HEK293 (cell line): Measurements from ENCODE around the gene PTH1R.

Source experiments
- CTCF ChIA-PET: fragments of 350-600 bp; formaldehyde crosslinking; extraction: SDS; loops from one replicate; lab custom pipeline; 2021; ENCODE audit warnings: antibody characterized with exemption; lab: Yijun Ruan, JAX
- POLR2A ChIA-PET: fragments of 300-600 bp; formaldehyde crosslinking; extraction: SDS; loops from one replicate; lab custom pipeline; 2020; ENCODE audit warnings: antibody characterized with exemption, inconsistent platforms; lab: Yijun Ruan, JAX
- H3K27ac ChIP-seq: fragments of 200-500 bp; sonication (Bioruptor generic); 2 replicates; pipeline ENCODE4 v1.5.1; 2014; ENCODE audit warnings: low read depth, low read length, control low read depth, inconsistent platforms; ENCODE audit errors: extremely low read depth
- H3K36me3 ChIP-seq, 2 experiments: fragments of 200-500 bp in 1 of 2; sonication (Bioruptor generic) in 1 of 2; 1 replicate in 1 of 2; 2 replicates in 1 of 2; pipeline ENCODE4 v1.5.1; 2014 to 2017; ENCODE audit warnings: inconsistent platforms in 2 of 2, low read length in 2 of 2; ENCODE audit not compliant: control insufficient read depth in 2 of 2, insufficient read depth in 1 of 2
- H3K4me1 ChIP-seq: fragments of 200-500 bp; sonication (Bioruptor generic); 2 replicates; pipeline ENCODE4 v1.5.1; 2014; ENCODE audit warnings: mild to moderate bottlenecking, low read length, inconsistent platforms; ENCODE audit not compliant: control insufficient read depth, insufficient read depth
- H3K4me3 ChIP-seq: 2 replicates; pipeline ENCODE4 v1.5.1; 2011; ENCODE audit warnings: low read depth, mild to moderate bottlenecking, control low read depth, low read length, moderate library complexity
- H3K9me3 ChIP-seq: fragments of 200-500 bp; sonication (Bioruptor generic); 2 replicates; pipeline ENCODE4 v1.5.1; 2014; ENCODE audit warnings: low read depth, low read length, inconsistent platforms; ENCODE audit not compliant: control insufficient read depth, insufficient read depth
- ZBTB1 ChIP-seq: fragments of 450-650 bp; formaldehyde crosslinking; IDR thresholded peaks from 2 replicates; pipeline ENCODE4 v1.5.1; 2016; ENCODE audit warnings: missing biosample characterization, missing genetic modification characterization
- ZFP37 ChIP-seq: fragments of 450-650 bp; formaldehyde crosslinking; IDR thresholded peaks from 2 replicates; pipeline ENCODE4 v1.5.1; 2016; ENCODE audit warnings: missing biosample characterization, missing genetic modification characterization
- ZNF121 ChIP-seq: fragments of 450-650 bp; formaldehyde crosslinking; IDR thresholded peaks from 2 replicates; pipeline ENCODE4 v1.5.1; 2016; ENCODE audit warnings: missing biosample characterization, missing genetic modification characterization
- ZNF184 ChIP-seq: fragments of 450-650 bp; IDR thresholded peaks from 2 replicates; pipeline ENCODE4 v1.5.1; 2018; ENCODE audit warnings: missing biosample characterization, mild to moderate bottlenecking, missing genetic modification characterization
- ZNF366 ChIP-seq: fragments of 450-650 bp; formaldehyde crosslinking; conservative IDR thresholded peaks from 2 replicates; pipeline ENCODE4 v1.5.1; 2016; ENCODE audit warnings: missing biosample characterization, missing genetic modification characterization
- ZNF501 ChIP-seq: fragments of 450-650 bp; formaldehyde crosslinking; IDR thresholded peaks from 2 replicates; pipeline ENCODE4 v1.5.1; 2016; ENCODE audit warnings: missing biosample characterization, missing genetic modification characterization
- ZNF596 ChIP-seq: fragments of 450-650 bp; IDR thresholded peaks from 2 replicates; pipeline ENCODE4 v1.5.0; 2018; ENCODE audit warnings: missing biosample characterization, mild to moderate bottlenecking, missing genetic modification characterization, moderate library complexity
- ZSCAN30 ChIP-seq: fragments of 450-650 bp; IDR thresholded peaks from 2 replicates; pipeline ENCODE4 v1.5.1; 2018; ENCODE audit warnings: missing biosample characterization, mild to moderate bottlenecking, missing genetic modification characterization, moderate library complexity
- TF ChIP-seq, protein P1 (sequence below): fragments of 450-650 bp; formaldehyde crosslinking; conservative IDR thresholded peaks from 2 replicates; pipeline ENCODE4 v1.5.1; 2016; ENCODE audit warnings: low read depth, missing biosample characterization, missing genetic modification characterization
- TF ChIP-seq, protein P2 (sequence below): fragments of 450-650 bp; formaldehyde crosslinking; IDR thresholded peaks from 2 replicates; pipeline ENCODE4 v1.5.1; 2016; ENCODE audit warnings: missing biosample characterization, missing genetic modification characterization
- TF ChIP-seq, protein P3 (sequence below): fragments of 450-650 bp; formaldehyde crosslinking; IDR thresholded peaks from 2 replicates; pipeline ENCODE4 v1.5.1; 2016; ENCODE audit warnings: missing biosample characterization, missing genetic modification characterization
- TF ChIP-seq, protein P4 (sequence below): fragments of 450-650 bp; formaldehyde crosslinking; IDR thresholded peaks from 2 replicates; pipeline ENCODE4 v1.5.1; 2016; ENCODE audit warnings: missing biosample characterization, missing genetic modification characterization
- TF ChIP-seq, protein P5 (sequence below): fragments of 450-650 bp; formaldehyde crosslinking; IDR thresholded peaks from 2 replicates; pipeline ENCODE4 v1.5.1; 2017; ENCODE audit warnings: missing biosample characterization, missing genetic modification characterization

The PTH1R gene

DNA sequence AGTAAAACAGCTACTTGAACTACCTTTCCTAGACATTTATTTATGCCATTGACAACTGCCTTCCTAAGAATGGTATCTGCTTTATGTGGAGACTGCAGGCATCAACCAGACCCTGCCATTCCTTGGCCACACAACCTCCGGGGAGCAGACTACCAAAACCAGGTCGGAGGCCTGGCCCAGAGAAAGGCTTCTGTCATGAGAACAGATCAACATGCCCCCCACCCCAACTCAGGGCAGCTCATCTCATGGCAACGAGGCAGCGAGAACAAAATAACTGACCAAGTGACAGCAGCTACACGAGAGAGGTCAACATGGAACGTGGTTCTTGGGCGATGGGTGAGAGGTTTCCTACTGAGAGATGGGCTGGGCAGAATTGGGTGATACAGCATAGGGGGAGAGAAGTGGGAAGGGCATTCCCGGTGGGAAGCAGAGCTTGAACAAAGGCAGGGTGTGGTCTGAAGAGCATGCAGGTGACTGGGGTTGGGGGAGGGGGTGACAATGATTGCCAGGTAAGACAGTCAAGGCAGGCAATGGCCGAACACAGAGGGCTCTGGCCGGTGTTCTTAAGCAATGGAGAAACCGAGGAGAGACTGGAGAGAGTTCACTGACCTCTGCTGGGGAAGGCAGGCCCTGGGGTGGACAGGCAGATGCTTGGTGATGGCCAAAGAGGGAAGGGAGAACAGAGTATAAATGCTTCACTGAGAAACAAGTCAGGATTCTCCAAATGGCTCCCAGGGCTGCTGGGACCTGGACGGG is 65.1 kb downstream of the PTH1R start:
- POLR2A ChIA-PET = no interaction called here
- no peaks in the 10 kb centered on the region; the same call in 1 of the 2 replicates for H3K4me1 ChIP-seq
- peaks cover 3 to 57% of the 10 kb centered on the region in 2 experiments; a peak in 2 of 3 replicates for H3K36me3 ChIP-seq
- H3K4me3 ChIP-seq = no peak overlapping the region
- TF ChIP-seq ZFP37 (no peak), ZBTB1 (tag by site-specific recombination) (no peak), ZNF501 (no peak)
- no peaks in the 10 kb centered on the region for H3K9me3 ChIP-seq
- CTCF ChIA-PET = no interaction called here
- H3K27ac ChIP-seq = no peak overlapping the region

DNA sequence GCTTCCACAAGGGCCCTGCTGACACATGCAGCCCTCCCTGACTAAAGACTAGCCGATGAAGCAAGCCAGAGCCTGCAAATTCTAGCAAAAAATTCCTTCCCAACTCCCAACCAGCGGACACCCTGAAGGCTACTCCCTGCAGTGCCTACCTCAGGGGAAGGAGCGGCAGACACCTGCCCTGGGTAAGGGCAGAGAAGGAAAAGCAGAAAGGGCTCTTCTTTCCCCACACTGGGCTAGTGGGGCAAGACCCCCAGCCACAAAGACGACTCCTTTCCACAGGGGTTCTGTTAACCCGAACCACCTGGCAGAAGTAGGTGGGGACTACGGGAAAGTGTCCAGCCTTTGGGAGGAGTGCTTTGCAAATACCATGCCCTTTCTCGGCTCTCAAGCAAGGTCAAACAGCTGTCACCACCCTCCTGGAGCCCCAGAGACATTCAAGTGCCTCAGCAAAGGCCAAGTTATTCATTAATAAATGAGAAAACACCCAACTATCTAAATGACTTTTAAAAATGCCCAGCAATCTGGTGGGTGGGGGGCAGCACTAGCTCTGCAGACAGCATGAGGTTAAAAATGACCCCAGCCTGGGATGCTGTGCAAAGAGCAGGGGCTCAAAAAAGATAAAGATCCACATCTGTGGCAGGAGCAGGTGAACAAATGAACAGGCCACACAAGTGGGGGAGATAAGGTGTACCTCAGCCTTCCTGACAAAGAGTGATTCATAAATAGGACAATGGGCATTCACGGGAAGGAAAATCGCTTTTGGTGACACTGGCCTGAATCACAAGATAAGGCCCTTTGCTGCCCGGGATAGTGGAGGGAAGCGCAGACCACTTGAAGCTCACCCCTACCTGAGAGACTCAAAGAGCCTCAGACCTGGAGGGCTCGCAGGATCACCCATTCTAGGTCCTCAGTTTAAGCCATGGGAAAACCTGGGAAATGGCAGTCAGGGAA is 66.0 kb downstream of the PTH1R start:
- ChIA-PET CTCF (interaction anchor here (0.5 to 0.8 kb wide), 2 partner anchors 13 to 277 kb away, joined by 3 to 4 read pairs; no protein-coding TSS in a partner anchor), POLR2A (no interaction called here)
- H3K36me3 ChIP-seq = peaks cover 2 to 54% of the 10 kb centered on the region in 2 experiments; a peak in 2 of 3 replicates
- H3K9me3 ChIP-seq = no peaks in the 10 kb centered on the region
- no peak overlapping the region for H3K27ac ChIP-seq
- peaks cover 2% of the 10 kb centered on the region for H3K4me1 ChIP-seq
- H3K4me3 ChIP-seq = no peak overlapping the region
- TF ChIP-seq, protein P1, sequence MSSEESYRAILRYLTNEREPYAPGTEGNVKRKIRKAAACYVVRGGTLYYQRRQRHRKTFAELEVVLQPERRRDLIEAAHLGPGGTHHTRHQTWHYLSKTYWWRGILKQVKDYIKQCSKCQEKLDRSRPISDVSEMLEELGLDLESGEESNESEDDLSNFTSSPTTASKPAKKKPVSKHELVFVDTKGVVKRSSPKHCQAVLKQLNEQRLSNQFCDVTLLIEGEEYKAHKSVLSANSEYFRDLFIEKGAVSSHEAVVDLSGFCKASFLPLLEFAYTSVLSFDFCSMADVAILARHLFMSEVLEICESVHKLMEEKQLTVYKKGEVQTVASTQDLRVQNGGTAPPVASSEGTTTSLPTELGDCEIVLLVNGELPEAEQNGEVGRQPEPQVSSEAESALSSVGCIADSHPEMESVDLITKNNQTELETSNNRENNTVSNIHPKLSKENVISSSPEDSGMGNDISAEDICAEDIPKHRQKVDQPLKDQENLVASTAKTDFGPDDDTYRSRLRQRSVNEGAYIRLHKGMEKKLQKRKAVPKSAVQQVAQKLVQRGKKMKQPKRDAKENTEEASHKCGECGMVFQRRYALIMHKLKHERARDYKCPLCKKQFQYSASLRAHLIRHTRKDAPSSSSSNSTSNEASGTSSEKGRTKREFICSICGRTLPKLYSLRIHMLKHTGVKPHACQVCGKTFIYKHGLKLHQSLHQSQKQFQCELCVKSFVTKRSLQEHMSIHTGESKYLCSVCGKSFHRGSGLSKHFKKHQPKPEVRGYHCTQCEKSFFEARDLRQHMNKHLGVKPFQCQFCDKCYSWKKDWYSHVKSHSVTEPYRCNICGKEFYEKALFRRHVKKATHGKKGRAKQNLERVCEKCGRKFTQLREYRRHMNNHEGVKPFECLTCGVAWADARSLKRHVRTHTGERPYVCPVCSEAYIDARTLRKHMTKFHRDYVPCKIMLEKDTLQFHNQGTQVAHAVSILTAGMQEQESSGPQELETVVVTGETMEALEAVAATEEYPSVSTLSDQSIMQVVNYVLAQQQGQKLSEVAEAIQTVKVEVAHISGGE (tag by site-specific recombination) = no peak
- no peak for TF ChIP-seq ZNF366 (tag by site-specific recombination)

DNA sequence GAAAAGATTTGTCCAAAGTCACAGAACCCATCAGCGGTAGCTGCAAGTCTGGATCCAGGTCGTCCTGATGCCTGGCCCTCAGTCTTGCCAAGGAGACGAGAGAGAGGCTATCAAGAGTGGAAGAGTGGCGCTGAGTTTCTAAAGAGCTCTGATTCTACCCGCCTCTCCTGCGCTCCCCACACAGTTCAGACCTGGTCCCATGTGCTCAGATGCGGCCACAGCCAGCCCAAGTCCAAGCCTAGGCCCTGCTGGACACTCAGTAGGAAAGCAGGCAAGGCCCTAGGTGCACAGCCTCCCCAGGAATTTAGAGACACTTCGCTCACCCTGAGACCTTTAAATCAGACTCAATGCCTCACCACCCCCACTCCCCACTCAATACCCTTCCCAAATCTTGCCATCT is 66.7 kb downstream of the PTH1R start:
- CTCF ChIA-PET = interaction anchor here (0.5 kb wide), 1 partner anchor 278 kb away, joined by 3 read pairs; no protein-coding TSS in a partner anchor
- peaks cover 0 to 47% of the 10 kb centered on the region in 2 experiments; a peak in 1 of 3 replicates for H3K36me3 ChIP-seq
- peaks cover 6% of the 10 kb centered on the region for H3K4me1 ChIP-seq
- no peaks in the 10 kb centered on the region for H3K9me3 ChIP-seq
- H3K4me3 ChIP-seq = no peak overlapping the region
- TF ChIP-seq, protein P2, sequence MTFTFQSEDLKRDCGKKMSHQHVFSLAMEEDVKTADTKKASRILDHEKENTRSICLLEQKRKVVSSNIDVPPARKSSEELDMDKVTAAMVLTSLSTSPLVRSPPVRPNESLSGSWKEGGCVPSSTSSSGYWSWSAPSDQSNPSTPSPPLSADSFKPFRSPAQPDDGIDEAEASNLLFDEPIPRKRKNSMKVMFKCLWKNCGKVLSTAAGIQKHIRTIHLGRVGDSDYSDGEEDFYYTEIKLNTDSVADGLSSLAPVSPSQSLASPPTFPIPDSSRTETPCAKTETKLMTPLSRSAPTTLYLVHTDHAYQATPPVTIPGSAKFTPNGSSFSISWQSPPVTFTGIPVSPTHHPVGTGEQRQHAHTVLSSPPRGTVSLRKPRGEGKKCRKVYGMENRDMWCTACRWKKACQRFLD = no peak
- TF ChIP-seq ZNF121 (tag by site-specific recombination) = no peak
- TF ChIP-seq ZNF596 (tag by site-specific recombination) = no peak
- TF ChIP-seq, protein P3, sequence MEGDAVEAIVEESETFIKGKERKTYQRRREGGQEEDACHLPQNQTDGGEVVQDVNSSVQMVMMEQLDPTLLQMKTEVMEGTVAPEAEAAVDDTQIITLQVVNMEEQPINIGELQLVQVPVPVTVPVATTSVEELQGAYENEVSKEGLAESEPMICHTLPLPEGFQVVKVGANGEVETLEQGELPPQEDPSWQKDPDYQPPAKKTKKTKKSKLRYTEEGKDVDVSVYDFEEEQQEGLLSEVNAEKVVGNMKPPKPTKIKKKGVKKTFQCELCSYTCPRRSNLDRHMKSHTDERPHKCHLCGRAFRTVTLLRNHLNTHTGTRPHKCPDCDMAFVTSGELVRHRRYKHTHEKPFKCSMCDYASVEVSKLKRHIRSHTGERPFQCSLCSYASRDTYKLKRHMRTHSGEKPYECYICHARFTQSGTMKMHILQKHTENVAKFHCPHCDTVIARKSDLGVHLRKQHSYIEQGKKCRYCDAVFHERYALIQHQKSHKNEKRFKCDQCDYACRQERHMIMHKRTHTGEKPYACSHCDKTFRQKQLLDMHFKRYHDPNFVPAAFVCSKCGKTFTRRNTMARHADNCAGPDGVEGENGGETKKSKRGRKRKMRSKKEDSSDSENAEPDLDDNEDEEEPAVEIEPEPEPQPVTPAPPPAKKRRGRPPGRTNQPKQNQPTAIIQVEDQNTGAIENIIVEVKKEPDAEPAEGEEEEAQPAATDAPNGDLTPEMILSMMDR (tag by site-specific recombination) = no peak
- TF ChIP-seq, protein P4, sequence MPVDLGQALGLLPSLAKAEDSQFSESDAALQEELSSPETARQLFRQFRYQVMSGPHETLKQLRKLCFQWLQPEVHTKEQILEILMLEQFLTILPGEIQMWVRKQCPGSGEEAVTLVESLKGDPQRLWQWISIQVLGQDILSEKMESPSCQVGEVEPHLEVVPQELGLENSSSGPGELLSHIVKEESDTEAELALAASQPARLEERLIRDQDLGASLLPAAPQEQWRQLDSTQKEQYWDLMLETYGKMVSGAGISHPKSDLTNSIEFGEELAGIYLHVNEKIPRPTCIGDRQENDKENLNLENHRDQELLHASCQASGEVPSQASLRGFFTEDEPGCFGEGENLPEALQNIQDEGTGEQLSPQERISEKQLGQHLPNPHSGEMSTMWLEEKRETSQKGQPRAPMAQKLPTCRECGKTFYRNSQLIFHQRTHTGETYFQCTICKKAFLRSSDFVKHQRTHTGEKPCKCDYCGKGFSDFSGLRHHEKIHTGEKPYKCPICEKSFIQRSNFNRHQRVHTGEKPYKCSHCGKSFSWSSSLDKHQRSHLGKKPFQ (tag by site-specific recombination) = no peak
- TF ChIP-seq ZNF184 = no peak
- TF ChIP-seq, protein P5, sequence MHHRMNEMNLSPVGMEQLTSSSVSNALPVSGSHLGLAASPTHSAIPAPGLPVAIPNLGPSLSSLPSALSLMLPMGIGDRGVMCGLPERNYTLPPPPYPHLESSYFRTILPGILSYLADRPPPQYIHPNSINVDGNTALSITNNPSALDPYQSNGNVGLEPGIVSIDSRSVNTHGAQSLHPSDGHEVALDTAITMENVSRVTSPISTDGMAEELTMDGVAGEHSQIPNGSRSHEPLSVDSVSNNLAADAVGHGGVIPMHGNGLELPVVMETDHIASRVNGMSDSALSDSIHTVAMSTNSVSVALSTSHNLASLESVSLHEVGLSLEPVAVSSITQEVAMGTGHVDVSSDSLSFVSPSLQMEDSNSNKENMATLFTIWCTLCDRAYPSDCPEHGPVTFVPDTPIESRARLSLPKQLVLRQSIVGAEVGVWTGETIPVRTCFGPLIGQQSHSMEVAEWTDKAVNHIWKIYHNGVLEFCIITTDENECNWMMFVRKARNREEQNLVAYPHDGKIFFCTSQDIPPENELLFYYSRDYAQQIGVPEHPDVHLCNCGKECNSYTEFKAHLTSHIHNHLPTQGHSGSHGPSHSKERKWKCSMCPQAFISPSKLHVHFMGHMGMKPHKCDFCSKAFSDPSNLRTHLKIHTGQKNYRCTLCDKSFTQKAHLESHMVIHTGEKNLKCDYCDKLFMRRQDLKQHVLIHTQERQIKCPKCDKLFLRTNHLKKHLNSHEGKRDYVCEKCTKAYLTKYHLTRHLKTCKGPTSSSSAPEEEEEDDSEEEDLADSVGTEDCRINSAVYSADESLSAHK = no peak
- no peak for TF ChIP-seq ZSCAN30 (tag by site-specific recombination)
- POLR2A ChIA-PET = interaction anchor here (0.7 to 1.0 kb wide), 2 partner anchors 9 to 347 kb away, joined by 4 read pairs; no protein-coding TSS in a partner anchor
- H3K27ac ChIP-seq = no peak overlapping the region
